Sigmoid colon (tissue), 7 donors: Measurements from ENCODE around the gene MEGF11. TPM values are rescaled to one million over a fixed set of nuclear protein-coding genes. Genes with fewer than 3 reads are reported as not detected.

Experiments
- DNase-seq: peaks from one replicate; pipeline ENCODE4 v3.0.0-alpha.2; 2019
- H3K27ac ChIP-seq, 4 donors: fragments of 200-600 bp; sonication (generic); one replicate each; pipeline ENCODE4 v1.5.1; 2016 to 2019; ENCODE audit warnings: mild to moderate bottlenecking in 1 of 4
- H3K27me3 ChIP-seq, 3 donors: fragments of 200-600 bp; sonication (generic); one replicate each; pipeline ENCODE4 v1.5.1; 2019; ENCODE audit warnings: mild to moderate bottlenecking in 1 of 3
- H3K36me3 ChIP-seq, 4 donors: fragments of 200-600 bp; sonication (generic); one replicate each; pipeline ENCODE4 v1.5.1; 2016 to 2019
- H3K4me1 ChIP-seq, 4 donors: fragments of 200-600 bp; sonication (generic); one replicate each; pipeline ENCODE4 v1.5.1; 2017 to 2019
- H3K4me3 ChIP-seq, 4 donors: fragments of 200-600 bp; sonication (generic); one replicate each; pipeline ENCODE4 v1.5.1; 2017 to 2019; ENCODE audit warnings: mild to moderate bottlenecking in 2 of 4, moderate library complexity in 1 of 4
- H3K9me3 ChIP-seq, 4 donors: fragments of 200-600 bp in 3 of 4; sonication (generic) in 3 of 4; one replicate each; pipeline versions ENCODE4 v1.5.1 to v1.6.1; 2013 to 2019
- CTCF ChIP-seq, 4 experiments: fragments of 450-650 bp in 3 of 4; fragments of 200-600 bp in 1 of 4; IDR thresholded peaks; one replicate each; pipeline ENCODE4 v1.5.1; 2016 to 2019; ENCODE audit warnings: antibody characterized with exemption in 4 of 4, mild to moderate bottlenecking in 3 of 4, moderate library complexity in 2 of 4
- EP300 ChIP-seq, 4 donors: sonication (generic); formaldehyde crosslinking; IDR thresholded peaks; one replicate each; pipeline ENCODE4 v1.6.1; 2017; ENCODE audit warnings: antibody characterized with exemption in 4 of 4
- POLR2A ChIP-seq, 2 donors: fragments of 450-650 bp; IDR thresholded peaks; one replicate each; pipeline ENCODE4 v1.6.1; 2016; ENCODE audit warnings: antibody characterized with exemption in 2 of 2, mild to moderate bottlenecking in 2 of 2, moderate library complexity in 2 of 2
- POLR2AphosphoS5 ChIP-seq, 4 donors: sonication (generic); formaldehyde crosslinking; IDR thresholded peaks; one replicate each; pipeline ENCODE4 v1.6.1; 2017; ENCODE audit warnings: antibody characterized with exemption in 4 of 4
- WGBS, 2 donors: extraction: QIAGEN DNeasy Blood & Tissue Kit; methylation state at CpG; one replicate each; pipeline ENCODE4 v1.1.7; 2013; 5-methylcytosine and 5-hydroxymethylcytosine counted together
- intact Hi-C: fragments of 100-400 bp; cut with DNase I; formaldehyde crosslinking; loops from one replicate; pipeline ENCODE4 v1.15.1; 2023
- polyA plus RNA-seq, 3 donors: library from polyadenylated mRNA; stranded (reverse); fragments of 200-250 nt; gene quantifications; one replicate each; pipeline ENCODE4 v1.2.3, GENCODE V29; 2013
- total RNA-seq, 4 donors: library from RNA; depleted of rRNA; stranded (reverse); fragments of >200 nt; gene quantifications; one replicate each; pipeline ENCODE4 v1.1.0, GENCODE V29; 2016
- donor health status: healthy with polysubstance abuse.
- donor health status: Bipolar disorder and iron deficiency.
- donor health status: healthy.

Gene MEGF11
- total and polyA plus RNA-seq, 7 donors, result 0.04 TPM; not detected in 6

GRCh38 chr15:66222273-66223198, 31.0 kb downstream of the MEGF11 start:
- Histone ChIP-seq H3K27me3 (no peaks in the 10 kb centered on the region), H3K4me1 (no peaks in the 10 kb centered on the region), H3K27ac (no peak overlapping the region), H3K9me3 (no peaks in the 10 kb centered on the region), H3K36me3 (no peaks in the 10 kb centered on the region), H3K4me3 (no peak overlapping the region)
- WGBS, 2 donors, result 68 to 84% methylated on average over 11 of the region's 11 CpGs
- intact Hi-C loops, result no loop called here
- TF ChIP-seq CTCF (IDR thresholded peaks at IDR 0.05), result no peak
- no peak for TF ChIP-seq POLR2AphosphoS5 (IDR thresholded peaks at IDR 0.05)
- no peak for TF ChIP-seq POLR2A (IDR thresholded peaks at IDR 0.05)
- no peak for TF ChIP-seq EP300 (IDR thresholded peaks at IDR 0.05)
- no peak for DNase-seq

- H3K36me3 ChIP-seq, result no peaks in the 10 kb centered on the region
- 56 to 73% methylated on average over 9 of the region's 9 CpGs for WGBS, 2 donors
- no peaks in the 10 kb centered on the region for H3K9me3 ChIP-seq
- no peak for DNase-seq
- no peak overlapping the region for H3K4me3 ChIP-seq
- no peaks in the 10 kb centered on the region for H3K27me3 ChIP-seq
- H3K4me1 ChIP-seq, result no peaks in the 10 kb centered on the region
- H3K27ac ChIP-seq, result no peak overlapping the region
- intact Hi-C loops, result no loop called here
- TF ChIP-seq POLR2A (IDR thresholded peaks at IDR 0.05) (no peak), CTCF (IDR thresholded peaks at IDR 0.05) (no peak), POLR2AphosphoS5 (IDR thresholded peaks at IDR 0.05) (no peak), EP300 (IDR thresholded peaks at IDR 0.05) (no peak)
Measured at GRCh38 chr15:66221126-66221525, 32.4 kb downstream of the MEGF11 start.

- Histone ChIP-seq H3K27me3 (no peaks in the 10 kb centered on the region), H3K4me1 (no peaks in the 10 kb centered on the region), H3K36me3 (no peaks in the 10 kb centered on the region), H3K4me3 (no peak overlapping the region), H3K27ac (no peak overlapping the region), H3K9me3 (no peaks in the 10 kb centered on the region)
- TF ChIP-seq POLR2AphosphoS5 (IDR thresholded peaks at IDR 0.05) (no peak), EP300 (IDR thresholded peaks at IDR 0.05) (no peak), CTCF (IDR thresholded peaks at IDR 0.05) (no peak), POLR2A (IDR thresholded peaks at IDR 0.05) (no peak)
- intact Hi-C loops, result no loop called here
- 86 to 89% methylated on average over 6 of the region's 6 CpGs for WGBS, 2 donors
- DNase-seq, result no peak
Measured at GRCh38 chr15:66220601-66221000, 32.9 kb downstream of the MEGF11 start.

GRCh38 chr15:66219339-66219738, 34.2 kb downstream of the MEGF11 start:
- no peak for TF ChIP-seq POLR2AphosphoS5 (IDR thresholded peaks at IDR 0.05)
- no peak for TF ChIP-seq CTCF (IDR thresholded peaks at IDR 0.05)
- TF ChIP-seq EP300 (IDR thresholded peaks at IDR 0.05), result no peak
- no peak for TF ChIP-seq POLR2A (IDR thresholded peaks at IDR 0.05)
- Histone ChIP-seq H3K36me3 (no peaks in the 10 kb centered on the region), H3K9me3 (no peaks in the 10 kb centered on the region), H3K4me1 (no peaks in the 10 kb centered on the region), H3K4me3 (no peak overlapping the region), H3K27ac (no peak overlapping the region), H3K27me3 (no peaks in the 10 kb centered on the region)
- no peak for DNase-seq
- intact Hi-C loops, result no loop called here
- WGBS, 2 donors, result 43 to 86% methylated on average over 2 of the region's 2 CpGs
